GM18867 (cell line): ENCODE measurements around the gene SCN4A.
A peak's percentile ranks its signal among the peaks of the same experiment; 100 is the strongest.
"Not testable (repeated sequence)": the region's sequence is repeated elsewhere in the genome, so short reads cannot be mapped to it uniquely, and the experiment has no call there.

Experiments used
- ATAC-seq: cut with Tn5 transposase; IDR thresholded peaks from one replicate; pipeline ENCODE4 v1.9.1; 2021; ENCODE audit warnings: mild to moderate bottlenecking, moderate library complexity; ENCODE audit not compliant: unreplicated experiment

The SCN4A gene

GRCh38 chr17:63939401-63939800, 33.3 kb downstream of the SCN4A start:
- ATAC-seq: no peak

GRCh38 chr17:63937920-63938319, 34.8 kb downstream of the SCN4A start:
- no peak for ATAC-seq

- no peak for ATAC-seq
Observed at GRCh38 chr17:63937319-63937718, 35.4 kb downstream of the SCN4A start.

GRCh38 chr17:63934183-63935112, 38.3 kb downstream of the SCN4A start:
- ATAC-seq: no peak

- ATAC-seq: no peak
Observed at GRCh38 chr17:63933598-63933997, 39.1 kb downstream of the SCN4A start.

- peak; percentile 3 for ATAC-seq
Observed at GRCh38 chr17:63932721-63933120, 40.0 kb downstream of the SCN4A start.

- peak; percentile 77 for ATAC-seq
Observed at GRCh38 chr17:63931981-63932561, 40.6 kb downstream of the SCN4A start, which contains the start of gene CD79B. TSS of gene CD79B (minus strand) at chr17:63932331. CDS start at chr17:63932261, 70 bp downstream.

DNA sequence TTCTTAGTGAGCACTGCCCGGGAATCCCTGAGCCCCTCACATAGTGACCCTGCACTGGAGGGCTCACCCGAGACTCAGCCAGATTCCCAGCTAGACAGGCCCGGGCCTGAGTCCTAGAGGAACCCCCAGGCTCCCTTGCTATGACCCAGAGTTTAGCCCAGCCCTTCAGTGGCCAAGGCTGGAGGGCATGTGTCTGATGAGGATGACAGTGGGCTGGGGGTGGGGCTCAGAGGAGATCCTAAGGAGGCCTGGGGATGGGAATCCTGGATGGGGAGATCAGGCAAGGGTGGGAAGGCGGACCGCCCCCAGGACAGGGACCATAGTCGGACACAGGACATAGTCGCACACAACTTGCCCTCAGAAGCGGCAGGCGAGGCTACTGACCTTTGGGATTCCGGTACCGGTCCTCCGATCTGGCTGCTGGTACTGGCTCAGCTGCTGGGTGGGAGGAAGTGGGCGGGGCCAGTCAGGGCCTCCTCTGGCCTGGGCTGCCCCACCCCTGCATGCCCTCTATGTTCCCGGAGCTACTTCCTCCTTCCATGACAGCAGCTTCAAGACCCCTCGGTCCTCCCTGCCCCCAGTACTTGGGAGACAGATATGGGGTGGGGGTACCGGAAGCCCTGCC, 41.7 kb downstream of the SCN4A start:
- ATAC-seq: peak; percentile 52

GRCh38 chr17:63929860-63930766, 42.6 kb downstream of the SCN4A start:
- ATAC-seq: no peak

- ATAC-seq: no peak
Observed at GRCh38 chr17:63928966-63929695, 43.6 kb downstream of the SCN4A start.

DNA sequence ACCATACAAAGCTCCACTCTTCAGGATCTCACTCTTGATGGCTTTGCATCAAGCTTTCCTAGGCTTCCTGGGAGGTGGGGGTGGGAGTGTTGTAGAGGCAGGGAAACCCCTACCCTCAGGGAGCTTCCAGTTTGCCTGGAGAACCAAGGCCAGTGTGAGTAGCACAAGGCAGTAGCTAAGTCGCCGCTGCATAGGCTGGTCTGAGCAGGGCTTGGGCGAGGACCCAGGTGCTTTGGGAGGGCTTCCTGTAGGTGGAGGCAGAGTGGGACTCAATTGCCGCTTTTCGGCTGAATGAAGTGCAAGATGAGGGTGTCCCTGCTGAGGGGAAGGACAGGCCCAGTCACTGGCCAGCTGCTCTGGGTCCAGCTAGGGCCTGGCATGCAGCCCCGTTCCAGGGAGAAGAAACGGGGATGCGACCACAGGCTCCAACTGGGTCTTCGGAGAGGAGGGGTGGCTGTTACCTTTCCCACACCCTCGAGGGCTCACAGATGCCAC, 44.5 kb downstream of the SCN4A start:
- ATAC-seq: no peak

DNA sequence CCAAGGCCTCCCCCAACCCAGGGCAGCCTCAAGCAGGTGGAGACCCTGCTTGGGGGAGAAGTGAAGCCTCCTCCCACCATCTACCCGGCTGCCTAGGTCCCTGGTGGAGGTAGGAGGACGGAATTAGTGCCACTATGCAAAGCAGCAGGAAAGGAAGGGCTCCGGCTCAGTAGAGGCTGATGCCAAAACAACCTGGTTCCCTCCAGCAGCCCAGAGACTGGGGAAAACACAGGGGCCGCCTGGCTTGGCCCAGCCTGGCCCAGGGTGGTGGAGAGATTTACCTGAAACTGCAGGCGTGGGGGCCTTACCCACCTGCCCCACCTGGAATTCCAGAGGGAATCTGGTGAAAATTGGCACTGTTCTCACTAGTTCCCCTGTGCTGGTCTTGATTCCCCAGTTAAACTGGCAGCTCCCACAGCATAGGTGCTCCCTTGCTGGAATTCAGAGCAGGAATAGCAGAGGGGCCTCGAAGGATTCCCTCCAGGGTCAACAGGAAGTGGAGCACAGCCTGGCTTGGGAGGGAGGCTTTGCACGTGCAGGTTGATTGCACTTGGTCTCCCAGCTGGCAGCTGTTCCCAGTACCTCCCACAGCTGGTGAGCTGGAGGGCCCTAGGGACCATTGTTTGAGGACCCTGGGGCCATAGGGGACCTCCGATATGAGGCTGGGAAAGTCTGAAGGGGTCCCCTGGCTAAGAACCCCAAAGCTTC, 45.1 kb downstream of the SCN4A start:
- ATAC-seq: no peak

DNA sequence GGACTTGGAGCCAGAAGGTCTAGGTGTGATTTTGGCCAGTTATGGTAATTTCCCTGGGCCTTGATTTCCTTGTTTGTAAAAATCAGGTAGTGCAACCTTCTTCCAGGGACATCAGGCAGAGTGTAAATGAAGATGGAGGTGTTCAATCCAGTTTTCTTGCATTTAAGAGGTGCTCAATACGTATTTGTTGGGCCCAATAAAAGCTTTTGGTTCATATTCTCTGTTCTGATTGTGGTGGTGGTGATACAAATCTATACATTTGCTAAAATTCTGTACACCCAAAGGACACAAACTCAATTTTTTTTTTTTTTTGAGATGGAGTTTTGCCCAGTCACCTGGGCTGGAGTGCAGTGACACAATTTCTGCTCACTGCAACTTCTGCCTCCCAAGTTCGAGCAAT, 46.6 kb downstream of the SCN4A start:
- no peak for ATAC-seq

DNA sequence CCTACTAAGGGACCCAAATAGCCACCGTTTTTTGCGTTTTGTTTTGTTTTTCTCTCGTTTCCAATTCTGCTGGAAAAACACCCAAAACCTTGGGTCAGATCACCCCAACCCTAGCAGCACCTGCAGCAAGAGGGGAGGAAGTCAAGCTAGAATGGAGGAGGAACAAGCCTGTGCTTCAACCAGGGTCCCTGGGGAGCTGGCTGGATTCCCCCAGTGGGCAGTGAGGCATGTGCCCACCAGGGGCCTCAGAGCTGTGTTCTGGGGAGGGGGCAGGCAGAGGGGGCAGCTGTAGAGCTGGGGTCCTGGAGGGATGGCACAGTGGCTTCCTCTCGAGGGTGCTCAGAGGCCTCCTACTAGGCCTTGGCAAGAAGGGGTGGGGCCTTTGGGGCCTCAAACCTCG, 47.1 kb downstream of the SCN4A start:
- ATAC-seq: no peak

GRCh38 chr17:63922402-63922801, 50.3 kb downstream of the SCN4A start:
- not testable (repeated sequence) for ATAC-seq

GRCh38 chr17:63920779-63921178, 51.9 kb downstream of the SCN4A start:
- not testable (repeated sequence) for ATAC-seq

GRCh38 chr17:63920050-63920449, 52.7 kb downstream of the SCN4A start:
- not testable (repeated sequence) for ATAC-seq

GRCh38 chr17:63919311-63919723, 53.4 kb downstream of the SCN4A start:
- peak; percentile 56 for ATAC-seq

DNA sequence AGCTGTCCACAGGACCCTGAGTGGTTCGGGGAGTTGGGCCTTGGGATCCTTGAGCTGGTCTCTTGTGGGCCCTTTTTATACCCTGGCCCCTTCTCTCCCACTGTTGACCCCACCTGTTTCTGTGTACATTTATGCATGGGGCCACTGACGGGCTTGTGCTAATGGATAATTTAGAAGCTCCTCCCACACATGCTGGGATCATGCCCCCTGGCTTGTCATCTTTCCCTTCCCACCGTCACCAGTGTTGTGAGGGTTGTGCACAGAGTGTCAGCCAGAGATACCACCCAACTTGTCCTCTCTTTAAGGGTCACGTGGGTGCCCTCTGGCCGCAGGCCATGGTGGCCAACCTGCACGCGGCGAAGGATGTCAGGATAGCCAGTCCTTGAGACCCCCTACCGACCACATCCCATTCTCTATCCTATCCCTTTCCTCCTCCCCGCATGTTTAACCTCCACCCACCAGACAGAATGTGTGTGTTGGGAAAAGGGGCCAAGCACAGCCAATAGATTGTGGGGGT, 53.9 kb downstream of the SCN4A start, which contains the start of gene GH1:
Gene GH1 (minus strand): TSS at position 51 of the 517 bp plus-strand sequence. CDS start 63 bp downstream, outside the sequence.
- not testable (repeated sequence) for ATAC-seq
